LNCAP (cell line): Measurements from ENCODE around the gene TMEM218.

Source experiments
- TF ChIP-seq, protein P1 (sequence below): fragments of 450-650 bp; IDR thresholded peaks from 2 replicates; pipeline ENCODE4 v1.5.1; 2017; ENCODE audit warnings: mild to moderate bottlenecking

TMEM218 gene

DNA sequence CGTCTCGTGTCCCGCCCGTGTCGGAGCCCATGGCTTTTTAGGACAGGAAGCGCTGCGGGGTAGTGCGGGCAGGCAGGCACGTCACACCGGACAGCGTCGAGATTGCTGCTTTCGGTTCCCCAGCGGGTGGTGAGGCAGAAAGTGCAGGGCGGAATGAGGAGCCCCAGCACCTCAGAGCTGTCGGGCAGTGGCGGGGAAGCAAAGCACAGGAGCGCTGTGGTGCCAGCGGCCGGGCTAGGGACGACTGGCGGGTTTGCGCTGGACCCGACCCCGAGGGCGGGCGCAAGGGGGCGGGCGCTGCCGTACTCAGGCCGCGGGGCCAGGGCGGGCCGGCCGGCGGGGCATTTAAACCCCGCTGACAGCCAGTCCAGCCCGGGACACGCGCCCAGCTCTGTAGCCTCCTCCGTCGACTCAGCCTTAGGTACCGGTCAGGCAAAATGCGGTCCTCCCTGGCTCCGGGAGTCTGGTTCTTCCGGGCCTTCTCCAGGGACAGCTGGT lies 48.4 kb downstream of the TMEM218 start, which contains the start of gene SLC37A2:
SLC37A2 (plus strand) TSS at position 375 of the 498 bp plus-strand sequence; CDS start at position 438, 63 bp downstream.
- TF ChIP-seq, protein P1, sequence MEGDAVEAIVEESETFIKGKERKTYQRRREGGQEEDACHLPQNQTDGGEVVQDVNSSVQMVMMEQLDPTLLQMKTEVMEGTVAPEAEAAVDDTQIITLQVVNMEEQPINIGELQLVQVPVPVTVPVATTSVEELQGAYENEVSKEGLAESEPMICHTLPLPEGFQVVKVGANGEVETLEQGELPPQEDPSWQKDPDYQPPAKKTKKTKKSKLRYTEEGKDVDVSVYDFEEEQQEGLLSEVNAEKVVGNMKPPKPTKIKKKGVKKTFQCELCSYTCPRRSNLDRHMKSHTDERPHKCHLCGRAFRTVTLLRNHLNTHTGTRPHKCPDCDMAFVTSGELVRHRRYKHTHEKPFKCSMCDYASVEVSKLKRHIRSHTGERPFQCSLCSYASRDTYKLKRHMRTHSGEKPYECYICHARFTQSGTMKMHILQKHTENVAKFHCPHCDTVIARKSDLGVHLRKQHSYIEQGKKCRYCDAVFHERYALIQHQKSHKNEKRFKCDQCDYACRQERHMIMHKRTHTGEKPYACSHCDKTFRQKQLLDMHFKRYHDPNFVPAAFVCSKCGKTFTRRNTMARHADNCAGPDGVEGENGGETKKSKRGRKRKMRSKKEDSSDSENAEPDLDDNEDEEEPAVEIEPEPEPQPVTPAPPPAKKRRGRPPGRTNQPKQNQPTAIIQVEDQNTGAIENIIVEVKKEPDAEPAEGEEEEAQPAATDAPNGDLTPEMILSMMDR: no peak

DNA sequence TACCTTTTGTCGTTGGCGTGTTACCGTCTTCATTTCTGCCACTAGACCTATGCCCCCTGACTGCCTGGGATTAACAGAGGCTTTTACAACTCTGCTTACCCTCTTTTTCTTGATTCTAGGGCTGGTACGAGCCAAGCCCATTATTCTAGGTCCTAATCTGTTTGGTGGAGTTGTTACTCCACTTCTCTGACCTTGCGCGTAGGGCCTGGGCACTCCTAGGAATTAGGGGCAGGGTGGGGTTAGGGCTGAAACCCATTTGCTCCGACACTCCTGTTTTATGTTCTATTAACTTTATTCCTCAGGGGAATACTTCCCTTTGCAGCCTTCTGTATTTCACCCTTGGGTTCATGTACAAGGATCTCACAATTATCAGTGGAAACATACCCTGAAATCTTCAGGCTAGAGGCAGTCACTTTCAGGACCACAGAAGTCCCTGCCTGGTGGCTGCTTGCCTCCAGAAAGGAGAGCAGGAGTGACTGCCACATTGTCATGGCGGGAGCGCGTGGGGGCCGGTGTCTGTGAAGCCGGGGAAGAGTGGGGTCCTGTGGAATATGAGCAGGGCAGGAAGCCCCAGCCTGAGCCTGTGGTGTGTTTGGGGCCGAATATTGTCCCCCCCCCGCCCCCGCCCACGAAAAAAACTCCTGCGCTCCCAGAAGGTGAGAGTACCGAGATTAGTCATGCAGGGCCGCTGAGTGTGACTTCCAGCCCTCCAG lies 49.1 kb downstream of the TMEM218 start:
- TF ChIP-seq, protein P1: no peak

DNA sequence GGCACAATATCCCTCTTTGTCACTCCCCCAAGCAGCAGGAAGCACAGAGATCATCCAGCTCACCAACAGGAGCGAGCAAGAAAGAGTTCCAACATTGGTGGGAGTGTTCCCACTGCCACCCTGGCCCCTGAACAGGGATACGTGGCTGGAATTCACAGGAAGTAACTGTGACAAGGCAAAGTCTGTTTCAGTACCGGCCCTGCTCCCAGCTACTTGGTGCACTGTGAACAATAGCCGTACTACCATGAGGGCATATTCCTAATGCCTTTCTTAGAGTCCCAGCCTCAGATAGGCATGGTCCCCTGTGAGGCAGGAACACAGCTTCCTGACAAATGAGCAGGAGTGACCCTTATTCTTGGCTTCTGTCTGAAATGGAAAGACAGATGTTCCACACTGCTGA lies 50.1 kb downstream of the TMEM218 start:
- TF ChIP-seq, protein P1: no peak

DNA sequence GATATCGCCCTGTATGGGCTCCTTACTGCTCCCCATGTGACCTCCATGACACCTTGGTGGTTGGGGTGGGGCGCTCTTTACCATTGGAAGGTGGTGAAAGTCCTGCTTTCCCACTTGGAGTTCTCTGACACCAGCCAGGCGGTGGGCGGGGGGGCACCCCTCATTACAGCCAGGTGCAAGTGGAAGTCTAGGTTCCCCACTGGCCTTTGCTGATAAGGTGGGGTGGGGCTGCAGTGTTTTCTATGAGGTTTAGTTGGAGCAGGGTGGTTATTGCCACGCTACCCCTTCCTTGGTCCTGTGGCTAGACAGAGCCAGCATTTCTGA lies 53.8 kb downstream of the TMEM218 start:
- TF ChIP-seq, protein P1: no peak

DNA sequence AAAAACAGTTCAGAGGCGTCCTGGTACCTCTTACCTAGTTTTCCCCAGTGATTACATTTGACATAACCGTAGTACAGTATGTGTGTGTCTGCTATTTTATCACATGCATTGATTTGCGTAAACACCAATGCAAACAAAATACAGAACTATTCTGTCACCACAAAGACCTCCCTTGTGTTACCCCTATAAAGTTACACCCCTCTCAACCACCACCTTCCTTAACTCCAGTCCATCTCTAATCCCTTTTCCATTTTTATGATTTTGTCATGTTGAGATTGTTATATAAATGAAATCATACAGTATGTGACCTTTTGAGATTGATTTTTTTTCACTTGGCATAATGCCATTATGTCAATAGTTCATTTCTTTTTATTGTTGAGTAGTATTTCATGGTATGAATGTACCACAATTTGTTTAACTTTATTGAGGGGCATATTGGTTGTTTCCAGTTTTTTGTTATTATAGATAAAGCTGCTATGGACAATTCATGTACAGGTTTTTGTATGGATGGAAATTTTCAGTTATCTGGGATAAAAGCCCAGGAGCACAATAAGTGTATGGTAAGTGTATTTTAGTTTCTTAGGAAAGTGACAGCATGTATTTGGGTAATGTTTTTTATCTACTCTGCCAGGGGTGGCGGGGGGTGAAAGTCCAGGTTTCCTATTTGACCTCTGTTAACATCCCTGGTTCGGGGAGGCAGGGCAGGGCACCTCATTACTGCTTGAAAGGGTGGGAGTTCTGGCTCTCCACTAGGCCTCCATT lies 54.3 kb downstream of the TMEM218 start:
- TF ChIP-seq, protein P1: no peak

DNA sequence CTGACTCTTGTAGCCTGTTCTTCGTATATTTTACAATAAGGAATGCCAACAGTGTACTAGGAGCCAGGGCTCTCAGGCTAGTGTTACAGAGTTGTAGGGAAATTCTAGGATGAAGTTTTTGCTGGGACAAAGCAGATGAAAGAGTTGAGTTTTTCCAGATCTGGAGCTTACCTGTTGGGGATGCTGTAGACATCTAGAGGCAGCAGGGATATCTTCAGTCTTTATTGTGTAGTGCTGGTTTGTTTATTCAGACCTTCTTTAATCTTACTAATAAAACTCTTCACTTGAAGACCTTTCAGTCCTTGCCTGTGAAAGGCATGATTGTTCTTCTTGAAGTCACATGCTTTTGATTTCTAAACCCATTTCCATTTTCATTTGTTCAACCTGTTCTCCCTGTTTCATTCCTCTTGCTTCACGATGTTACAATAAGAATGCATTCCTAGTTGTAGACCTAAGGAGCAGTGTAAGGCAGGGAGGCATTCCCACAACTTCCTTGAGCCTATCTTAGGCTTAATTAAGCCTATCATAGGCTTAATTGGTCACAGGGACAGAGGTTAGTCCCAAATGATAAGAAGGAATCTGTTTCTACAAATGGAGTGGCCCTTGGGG lies 56.2 kb downstream of the TMEM218 start:
- TF ChIP-seq, protein P1: no peak

DNA sequence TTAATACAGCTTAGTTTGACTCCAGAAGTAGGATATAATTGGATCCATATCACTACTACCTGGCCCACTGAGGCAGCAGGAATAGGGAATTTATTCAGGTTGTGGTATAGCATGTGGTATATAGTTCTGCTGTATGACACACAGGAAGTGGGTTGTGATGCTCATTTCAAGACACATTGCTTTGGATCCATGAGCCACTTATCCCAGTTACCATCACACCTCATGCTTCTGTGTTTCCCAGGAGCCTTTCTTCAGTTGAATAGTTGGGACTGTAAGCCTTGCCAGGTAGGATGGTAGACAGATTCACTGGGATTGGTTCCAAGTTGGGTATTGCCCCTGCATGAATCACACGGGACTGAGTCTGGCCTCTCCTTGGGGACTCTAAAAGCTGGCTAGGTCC lies 58.3 kb downstream of the TMEM218 start:
- TF ChIP-seq, protein P1: no peak
